ENCODE measurements around the gene FRMD4B.

GRCh38 chr3:69189487-69189886 lies 196.4 kb downstream of the FRMD4B start:
- TF ChIP-seq POLR2A (IDR thresholded peaks at IDR 0.05; ENCODE audit: low read length): no peak
- TF ChIP-seq GATA1 (IDR thresholded peaks at IDR 0.05; ENCODE audit: low read depth, low read length): no peak

Data from erythroblast (primary cell).